ENCODE data around the gene LRMDA. TPM values are rescaled to one million over a fixed set of nuclear protein-coding genes. Genes with fewer than 3 reads are reported as not detected.

The LRMDA gene
- total RNA-seq, 2 donors from 2014 or later = 9.6 to 12.6 TPM

- H3K27ac ChIP-seq = no peak overlapping the region
- no peaks in the 10 kb centered on the region for H3K9me3 ChIP-seq
- no peaks in the 10 kb centered on the region for H3K36me3 ChIP-seq
- DNase-seq (ENCODE audit: low spot score) = no peak
- H3K27me3 ChIP-seq (replicated peaks; ENCODE audit: insufficient read depth) = no peaks in the 10 kb centered on the region
- no peak for TF ChIP-seq CTCF (IDR thresholded peaks at IDR 0.05)
- TF ChIP-seq POLR2AphosphoS5 (IDR thresholded peaks at IDR 0.05) = no peak
- TF ChIP-seq POLR2A (IDR thresholded peaks at IDR 0.05) = no peak
- WGBS = 89% methylated on average over 3 of the region's 3 CpGs
- no peak overlapping the region for H3K4me3 ChIP-seq
- no peaks in the 10 kb centered on the region for H3K4me1 ChIP-seq (replicated peaks)
- intact Hi-C loops (cut with DNase I) = no loop called here
Observed at GRCh38 chr10:75841266-75841665, 409.8 kb downstream of the LRMDA start.

DNA sequence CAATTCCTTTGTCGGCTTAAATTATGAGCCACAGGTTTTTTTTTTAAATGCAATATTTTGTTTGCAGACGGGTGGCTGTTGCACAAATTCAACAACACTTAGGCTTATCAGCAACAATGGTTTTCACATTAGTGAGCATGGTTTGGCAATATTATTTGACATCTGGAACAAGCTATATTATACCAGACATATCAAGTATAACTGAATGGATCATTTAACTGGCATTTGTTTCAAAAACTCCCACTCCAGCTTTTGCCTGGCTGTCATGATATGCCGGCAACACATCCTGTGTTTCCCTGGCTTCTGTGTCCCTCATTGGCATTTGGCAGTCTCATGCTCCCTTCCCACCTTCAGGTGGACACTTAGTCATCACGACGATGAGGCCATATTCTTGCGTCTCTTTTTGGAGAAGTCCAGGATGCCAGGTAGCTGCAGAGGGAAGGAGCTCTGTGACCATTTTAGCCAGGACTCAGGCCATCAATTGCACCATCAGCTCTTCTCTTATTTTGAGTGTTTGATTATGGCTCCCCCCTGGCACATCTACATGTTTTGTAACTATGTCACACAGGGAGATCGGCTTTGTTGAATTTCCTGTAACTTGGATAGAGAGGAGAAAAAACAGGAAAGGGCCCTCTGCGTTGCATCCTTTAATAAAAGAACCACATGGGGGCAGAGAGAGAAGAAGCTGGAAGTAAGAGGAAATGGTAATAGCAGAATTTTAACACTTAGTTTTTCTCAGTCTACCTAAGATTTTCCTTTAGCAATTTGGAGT is 413.9 kb downstream of the LRMDA start:
- Histone ChIP-seq H3K27ac (no peak overlapping the region), H3K36me3 (no peaks in the 10 kb centered on the region), H3K27me3 (replicated peaks; ENCODE audit: insufficient read depth) (no peaks in the 10 kb centered on the region), H3K4me1 (replicated peaks) (no peaks in the 10 kb centered on the region), H3K4me3 (no peak overlapping the region), H3K9me3 (no peaks in the 10 kb centered on the region)
- TF ChIP-seq POLR2AphosphoS5 (IDR thresholded peaks at IDR 0.05) (no peak), POLR2A (IDR thresholded peaks at IDR 0.05) (no peak), CTCF (IDR thresholded peaks at IDR 0.05) (no peak)
- DNase-seq (ENCODE audit: low spot score) = no peak
- intact Hi-C loops (cut with DNase I) = no loop called here
- 84% methylated on average over 8 of the region's 8 CpGs for WGBS

DNA sequence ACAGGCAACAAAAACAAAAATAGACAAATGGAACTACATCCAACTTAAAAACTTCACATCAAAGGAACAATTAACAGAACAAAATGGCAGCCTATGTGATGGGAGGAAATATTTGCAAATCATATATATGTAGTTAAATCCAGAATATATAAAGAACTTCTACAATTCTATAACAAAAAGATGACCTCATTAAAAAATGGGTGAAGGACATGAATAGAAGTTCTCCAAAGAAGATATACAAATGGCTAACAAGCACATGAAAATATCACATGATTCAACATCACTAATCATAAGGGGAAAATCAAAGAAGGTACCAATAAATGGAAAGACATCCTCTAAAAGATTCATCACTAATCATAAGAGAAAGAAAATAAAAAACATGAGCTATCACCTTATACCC is 416.1 kb downstream of the LRMDA start:
- Histone ChIP-seq H3K36me3 (no peaks in the 10 kb centered on the region), H3K4me3 (no peak overlapping the region), H3K27ac (no peak overlapping the region), H3K4me1 (replicated peaks) (no peaks in the 10 kb centered on the region), H3K9me3 (no peaks in the 10 kb centered on the region), H3K27me3 (replicated peaks; ENCODE audit: insufficient read depth) (no peaks in the 10 kb centered on the region)
- no peak for DNase-seq (ENCODE audit: low spot score)
- intact Hi-C loops (cut with DNase I) = no loop called here
- no peak for TF ChIP-seq CTCF (IDR thresholded peaks at IDR 0.05)
- no peak for TF ChIP-seq POLR2A (IDR thresholded peaks at IDR 0.05)
- TF ChIP-seq POLR2AphosphoS5 (IDR thresholded peaks at IDR 0.05) = no peak

- 79% methylated on average over 5 of the region's 5 CpGs for WGBS
- intact Hi-C loops (cut with DNase I) = no loop called here
- Histone ChIP-seq H3K4me3 (no peak overlapping the region), H3K4me1 (replicated peaks) (no peaks in the 10 kb centered on the region), H3K27me3 (replicated peaks; ENCODE audit: insufficient read depth) (no peaks in the 10 kb centered on the region), H3K27ac (no peak overlapping the region), H3K36me3 (no peaks in the 10 kb centered on the region), H3K9me3 (no peaks in the 10 kb centered on the region)
- TF ChIP-seq CTCF (IDR thresholded peaks at IDR 0.05) (no peak), POLR2A (IDR thresholded peaks at IDR 0.05) (no peak), POLR2AphosphoS5 (IDR thresholded peaks at IDR 0.05) (no peak)
- DNase-seq (ENCODE audit: low spot score) = no peak
Observed at GRCh38 chr10:75851580-75852345, 420.3 kb downstream of the LRMDA start.
